Heart right ventricle (tissue), 16 donors: ENCODE data around the gene OR6B1. TPM values are rescaled to one million over a fixed set of nuclear protein-coding genes. Genes with fewer than 3 reads are reported as not detected.
"Not testable (repeated sequence)": the region's sequence is repeated elsewhere in the genome, so short reads cannot be mapped to it uniquely, and the experiment has no call there.

Experiments used
- ATAC-seq, 8 donors: fragments of 200-7000 bp; cut with Tn5 transposase; one replicate each; pipeline ENCODE4 v1.9.1; 2020; ENCODE audit warnings: mild to moderate bottlenecking in 8 of 8, moderate library complexity in 8 of 8, moderate number of reproducible peaks in 1 of 8
- DNase-seq, 2 donors: peaks; one replicate each; pipeline ENCODE4 v3.0.0-alpha.2; 2020
- H3K27ac ChIP-seq, 10 donors: fragments of 200-600 bp; sonication (generic) in 2 of 10; one replicate each; pipeline versions ENCODE4 v1.5.0 to v1.8.0; 2020 to 2022; ENCODE audit warnings: mild to moderate bottlenecking in 3 of 10
- H3K27me3 ChIP-seq, 7 donors: fragments of 200-600 bp; one replicate each; pipeline ENCODE4 v1.8.0; 2021 to 2022; ENCODE audit warnings: mild to moderate bottlenecking in 2 of 7
- H3K36me3 ChIP-seq, 9 donors: fragments of 200-600 bp; sonication (generic) in 1 of 9; one replicate each; pipeline versions ENCODE4 v1.5.0 to v1.8.0; 2020 to 2022; ENCODE audit warnings: mild to moderate bottlenecking in 2 of 9
- H3K4me1 ChIP-seq, 9 donors: fragments of 200-600 bp; sonication (generic) in 1 of 9; one replicate each; pipeline versions ENCODE4 v1.5.0 to v1.8.0; 2020 to 2022; ENCODE audit warnings: mild to moderate bottlenecking in 4 of 9
- H3K4me3 ChIP-seq, 10 donors: fragments of 200-600 bp; sonication (generic) in 2 of 10; one replicate each; pipeline versions ENCODE4 v1.5.0 to v1.8.0; 2020 to 2022; ENCODE audit warnings: mild to moderate bottlenecking in 7 of 10, moderate library complexity in 2 of 10
- H3K9me3 ChIP-seq, 11 donors: fragments of 200-600 bp in 10 of 11; sonication (generic) in 2 of 11; one replicate each; pipeline versions ENCODE4 v1.5.0 to v1.8.0; 2013 to 2022; ENCODE audit warnings: mild to moderate bottlenecking in 2 of 11, control low read depth in 1 of 11, moderate library complexity in 1 of 11
- CTCF ChIP-seq, 9 donors: fragments of 200-600 bp; sonication (generic) in 2 of 9; IDR thresholded peaks; one replicate each; pipeline versions ENCODE4 v1.5.0 to v1.8.0; 2021 to 2022; ENCODE audit warnings: antibody characterized with exemption in 9 of 9, mild to moderate bottlenecking in 5 of 9, moderate library complexity in 1 of 9
- WGBS, 2 donors: extraction: QIAGEN DNeasy Blood & Tissue Kit; methylation state at CpG; one replicate each; pipeline ENCODE4 v1.1.7; 2013; ENCODE audit warnings: inconsistent platforms in 1 of 2; 5-methylcytosine and 5-hydroxymethylcytosine counted together
- intact Hi-C, 10 donors: fragments of 100-400 bp; cut with DNase I; formaldehyde crosslinking; loops; one replicate each; pipeline versions ENCODE4 v1.11.1 to v1.14.2; 2022
- polyA plus RNA-seq, 2 donors: library from polyadenylated mRNA; stranded (reverse); fragments of 200-250 nt; gene quantifications; one replicate each; pipeline ENCODE4 v1.2.3, GENCODE V29; 2013
- total RNA-seq, 10 donors: library from RNA; stranded (reverse); fragmentation: NEBNext Ultra II Directional in 3 of 10; extraction: Animal tissue kit (Norgen Biotek cat#: 25700) in 3 of 10; gene quantifications; one replicate each; pipeline versions ENCODE4 v1.2.1 to v1.2.4, GENCODE V29; 2021 to 2023
- donor health status: Arrhythmogenic right ventricular cardiomyopathy.
- donor health status: ischemic (EF 13 %, LVEDD 7.1; RV severe dilation, severe dysfunction).
- donor health status: healthy with polysubstance abuse.
- donor health status: DM: no; HTN: yes; CAD: no.
- donor health status: DM: no; HTN: no; CAD: no.
- donor health status: ischemic (EF 25% LVEDD 6.9; RV normal size, moderate dysfunction).
- donor health status: ischemic (EF 25% LVEDD 5.7; RV mildly dilated, moderate dysfunction).
- donor health status: healthy.
- donor health status: DM: yes; HTN: yes; CAD: no.
- donor health status: Ischemic cardiomyopathy.
- donor health status: ischemic (EF 35%, LVEDD 5.7; RV mildly dilated, moderate dysfunction).
- donor health status: nonischemic (EF 11% LVEDD 7.7; RV severe dilation, severe dysfunction).
- donor health status: DM: yes; HTN: yes; CAD: no.
- donor health status: PGD.
- donor health status: ischemic (EF 29% LVEDD 5.4; RV normal size, mild dysfunction).
- donor health status: nonischemic (EF 23%, LVEDD 6.1; RV moderate dilation, normal function).

OR6B1 gene
- total and polyA plus RNA-seq, 12 donors = not detected

- no peak overlapping the region for H3K27ac ChIP-seq
- H3K9me3 ChIP-seq = no peaks in the 10 kb centered on the region
- intact Hi-C loops = no loop called here
- ATAC-seq = no peak
- H3K4me3 ChIP-seq = no peak overlapping the region
- H3K36me3 ChIP-seq = no peaks in the 10 kb centered on the region
- WGBS, 2 donors = 53 to 79% methylated on average over 2 of the region's 2 CpGs
- no peaks in the 10 kb centered on the region for H3K4me1 ChIP-seq
- no peak for TF ChIP-seq CTCF (IDR thresholded peaks at IDR 0.05)
- H3K27me3 ChIP-seq = peaks cover 0 to 4% (median 0%) of the 10 kb centered on the region in 7 donors
- no peak for DNase-seq
These were observed 49.4 kb downstream of the OR6B1 start for GRCh38 chr7:144049491-144049890.

GRCh38 chr7:144050093-144050492, 50.0 kb downstream of the OR6B1 start:
- Histone ChIP-seq H3K27ac (no peak overlapping the region), H3K27me3 (peaks cover 0 to 4% (median 0%) of the 10 kb centered on the region in 7 donors), H3K4me3 (no peak overlapping the region), H3K9me3 (no peaks in the 10 kb centered on the region), H3K36me3 (no peaks in the 10 kb centered on the region), H3K4me1 (no peaks in the 10 kb centered on the region)
- no peak for TF ChIP-seq CTCF (IDR thresholded peaks at IDR 0.05)
- ATAC-seq (no peak), DNase-seq (no peak)
- intact Hi-C loops = no loop called here
- whole genome bisulfite sequencing, 2 donors = 76 to 78% methylated on average over 3 of the region's 3 CpGs

GRCh38 chr7:144050884-144051283, 50.8 kb downstream of the OR6B1 start:
- 86 to 89% methylated on average over 8 of the region's 8 CpGs for WGBS, 2 donors

GRCh38 chr7:144057954-144058353, 57.8 kb downstream of the OR6B1 start:
- H3K27me3 ChIP-seq = peaks cover 0 to 4% (median 0%) of the 10 kb centered on the region in 7 donors
- no peak overlapping the region for H3K4me3 ChIP-seq
- H3K36me3 ChIP-seq = no peaks in the 10 kb centered on the region
- intact Hi-C loops = no loop called here
- 62 to 71% methylated on average over 3 of the region's 3 CpGs for WGBS, 2 donors
- no peak overlapping the region for H3K27ac ChIP-seq
- H3K9me3 ChIP-seq = peaks cover 0 to 15% (median 0%) of the 10 kb centered on the region in 11 donors
- DNase-seq (no peak), ATAC-seq (no peak)
- H3K4me1 ChIP-seq = no peaks in the 10 kb centered on the region
- no peak for TF ChIP-seq CTCF (IDR thresholded peaks at IDR 0.05)

More at GRCh38 chr7:144050884-144051283, 50.8 kb downstream of the OR6B1 start:
- H3K4me1 ChIP-seq, H3K27ac ChIP-seq, H3K4me3 ChIP-seq, ATAC-seq, H3K36me3 ChIP-seq, DNase-seq, intact Hi-C loops, H3K9me3 ChIP-seq, H3K27me3 ChIP-seq: not testable (repeated sequence)

Other genes starting within 250 kb of the OR6B1 start
- gene CTAGE6, start 242.6 kb upstream of the OR6B1 start, total RNA-seq = under 1 TPM in 2 of 10 donors, not detected in 8; 0.17 to 0.30 TPM
- under 1 TPM in 1 of 2 donors, not detected in 1; 0.22 TPM for gene CTAGE6, start 242.6 kb upstream of the OR6B1 start, polyA plus RNA-seq
- gene TCAF1, start 98.1 kb upstream of the OR6B1 start, total RNA-seq = 10 to 100 TPM; 44.3 to 62.8 (median 59.1) TPM
- 10 to 100 TPM in 1 of 2 donors, 1 to 10 TPM in 1; 9.3 to 21.7 TPM for gene TCAF1, start 98.1 kb upstream of the OR6B1 start, polyA plus RNA-seq
- gene OR2F2, start 65.1 kb upstream of the OR6B1 start, total RNA-seq = not detected
- not detected for gene OR2F2, start 65.1 kb upstream of the OR6B1 start, polyA plus RNA-seq
- not detected for gene OR2F1, start 45.5 kb upstream of the OR6B1 start, total RNA-seq
- not detected for gene OR2F1, start 45.5 kb upstream of the OR6B1 start, polyA plus RNA-seq
- gene OR2A5, start 48.6 kb downstream of the OR6B1 start, total RNA-seq = not detected
- gene OR2A5, start 48.6 kb downstream of the OR6B1 start, polyA plus RNA-seq = not detected
- gene OR2A25, start 69.5 kb downstream of the OR6B1 start, total RNA-seq = not detected
- not detected for gene OR2A25, start 69.5 kb downstream of the OR6B1 start, polyA plus RNA-seq
- gene OR2A12, start 86.0 kb downstream of the OR6B1 start, total RNA-seq = not detected
- gene OR2A12, start 86.0 kb downstream of the OR6B1 start, polyA plus RNA-seq = not detected
- gene OR2A2, start 109.3 kb downstream of the OR6B1 start, total RNA-seq = not detected
- gene OR2A2, start 109.3 kb downstream of the OR6B1 start, polyA plus RNA-seq = not detected
- not detected for gene OR2A14, start 122.9 kb downstream of the OR6B1 start, total RNA-seq
- gene OR2A14, start 122.9 kb downstream of the OR6B1 start, polyA plus RNA-seq = not detected
- gene CTAGE4, start 183.1 kb downstream of the OR6B1 start, total RNA-seq = under 1 TPM in 8 of 10 donors, not detected in 2; 0.13 to 0.80 (median 0.24) TPM
- gene CTAGE4, start 183.1 kb downstream of the OR6B1 start, polyA plus RNA-seq = under 1 TPM; 0.03 to 0.59 TPM
- 1 to 10 TPM in 3 of 10 donors, under 1 TPM in 5, not detected in 2; 0.13 to 2.2 (median 0.91) TPM for gene ARHGEF35, start 195.5 kb downstream of the OR6B1 start, total RNA-seq
- under 1 TPM; 0.41 to 0.66 TPM for gene ARHGEF35, start 195.5 kb downstream of the OR6B1 start, polyA plus RNA-seq
- gene OR2A42, start 239.3 kb downstream of the OR6B1 start, total RNA-seq = under 1 TPM in 2 of 10 donors, not detected in 8; 0.05 to 0.07 TPM
- gene OR2A42, start 239.3 kb downstream of the OR6B1 start, polyA plus RNA-seq = under 1 TPM; 0.01 to 0.07 TPM